Gastrocnemius medialis (tissue), 4 donors: ENCODE results near the gene INPPL1. TPM values are rescaled to one million over a fixed set of nuclear protein-coding genes. Genes with fewer than 3 reads are reported as not detected.

Experiments
- ATAC-seq, 2 donors: fragments of 150-250 bp; one replicate each; pipeline ENCODE4 v1.9.1; 2016
- DNase-seq, 2 donors: peaks; one replicate each; pipeline ENCODE4 v3.0.0-alpha.2; 2019
- H3K27ac ChIP-seq, 4 donors: fragments of 200-600 bp; sonication (generic); 1 replicate in 1 of 4; 2 replicates in 3 of 4; pipeline ENCODE4 v1.5.1; 2016 to 2018; ENCODE audit warnings: mild to moderate bottlenecking in 2 of 4, moderate library complexity in 1 of 4
- H3K27me3 ChIP-seq, 3 donors: fragments of 200-600 bp; sonication (generic) in 2 of 3; 1 replicate in 1 of 3; 2 replicates in 2 of 3; pipeline versions ENCODE4 v1.5.1 to v1.6.0; 2016 to 2019; ENCODE audit warnings: mild to moderate bottlenecking in 1 of 3, moderate library complexity in 1 of 3
- H3K36me3 ChIP-seq, 2 donors: fragments of 200-600 bp; sonication (generic) in 1 of 2; one replicate each; pipeline ENCODE4 v1.5.1; 2017 to 2018
- H3K4me1 ChIP-seq, 2 donors: fragments of 200-600 bp; sonication (generic) in 1 of 2; one replicate each; pipeline ENCODE4 v1.5.1; 2016 to 2017; ENCODE audit warnings: mild to moderate bottlenecking in 2 of 2
- H3K4me3 ChIP-seq, 4 donors: fragments of 200-600 bp; sonication (generic) in 3 of 4; 1 replicate in 1 of 4; 2 replicates in 3 of 4; pipeline ENCODE4 v1.5.1; 2016 to 2019; ENCODE audit warnings: mild to moderate bottlenecking in 2 of 4
- H3K9me3 ChIP-seq, 3 donors: fragments of 200-600 bp; sonication (generic) in 2 of 3; 1 replicate in 1 of 3; 2 replicates in 2 of 3; pipeline ENCODE4 v1.5.1; 2016 to 2019
- CTCF ChIP-seq, 5 experiments: fragments of 450-650 bp in 3 of 5; fragments of 200-600 bp in 2 of 5; sonication (generic) in 2 of 5; IDR thresholded peaks in 4 of 5; conservative IDR thresholded peaks in 1 of 5; 1 replicate in 4 of 5; 2 replicates in 1 of 5; pipeline ENCODE4 v1.5.1; 2016 to 2019; ENCODE audit warnings: antibody characterized with exemption in 5 of 5, mild to moderate bottlenecking in 3 of 5, moderate library complexity in 3 of 5
- POLR2A ChIP-seq, 2 donors: fragments of 450-650 bp; IDR thresholded peaks; one replicate each; pipeline ENCODE4 v1.6.1; 2017; ENCODE audit warnings: antibody characterized with exemption in 2 of 2, mild to moderate bottlenecking in 2 of 2, moderate library complexity in 2 of 2
- in situ Hi-C, 4 donors: fragments of 200-750 bp; cut with MboI; loops; one replicate each; pipeline versions ENCODE4 v1.15.0 to v1.8.0; 2017; ENCODE audit warnings: low sequenced_read_pairs in 4 of 4
- intact Hi-C: fragments of 100-400 bp; cut with DNase I; formaldehyde crosslinking; loops from one replicate; pipeline ENCODE4 v1.15.1; 2023; ENCODE audit warnings: low total_unique reads
- total RNA-seq, 4 donors: library from RNA; depleted of rRNA; stranded (reverse); fragments of >200 nt; gene quantifications; one replicate each; pipeline versions ENCODE4 v1.1.0 to v1.2.3, GENCODE V29; 2016

The INPPL1 gene
- total RNA-seq, 4 donors from 2014 or later, result 75.6 to 112 (median 107) TPM

- in situ Hi-C loops, result no loop called here
- no peak for ATAC-seq
- Histone ChIP-seq H3K4me1 (no peaks in the 10 kb centered on the region), H3K27me3 (peaks cover 6 to 15% (median 11%) of the 10 kb centered on the region in 3 donors), H3K36me3 (no peaks in the 10 kb centered on the region), H3K27ac (no peak overlapping the region), H3K9me3 (no peaks in the 10 kb centered on the region), H3K4me3 (no peak overlapping the region)
- TF ChIP-seq CTCF (IDR thresholded peaks at IDR 0.05 in 4 of 5, conservative IDR thresholded peaks at IDR 0.05 in 1 of 5) (no peak), POLR2A (IDR thresholded peaks at IDR 0.05) (no peak)
- intact Hi-C loops, result no loop called here
- no peak for DNase-seq
These were observed 27.0 kb downstream of the INPPL1 start for GRCh38 chr11:72251614-72252013.

GRCh38 chr11:72253392-72253791, 28.8 kb downstream of the INPPL1 start:
- Histone ChIP-seq H3K9me3 (no peaks in the 10 kb centered on the region), H3K27me3 (peaks cover 0 to 5% (median 0%) of the 10 kb centered on the region in 3 donors), H3K4me3 (no peak overlapping the region), H3K4me1 (no peaks in the 10 kb centered on the region), H3K27ac (no peak overlapping the region), H3K36me3 (no peaks in the 10 kb centered on the region)
- DNase-seq (no peak), ATAC-seq (no peak)
- in situ Hi-C loops, result no loop called here
- TF ChIP-seq CTCF (IDR thresholded peaks at IDR 0.05 in 4 of 5, conservative IDR thresholded peaks at IDR 0.05 in 1 of 5) (no peak), POLR2A (IDR thresholded peaks at IDR 0.05) (no peak)
- intact Hi-C loops, result no loop called here

GRCh38 chr11:72254299-72254993, 29.9 kb downstream of the INPPL1 start:
- DNase-seq, result no peak
- H3K36me3 ChIP-seq, result no peaks in the 10 kb centered on the region
- no peaks in the 10 kb centered on the region for H3K4me1 ChIP-seq
- no peak overlapping the region for H3K27ac ChIP-seq
- H3K4me3 ChIP-seq, result no peak overlapping the region
- ATAC-seq, result no peak
- peaks cover 0 to 5% (median 0%) of the 10 kb centered on the region in 3 donors for H3K27me3 ChIP-seq
- intact Hi-C loops (no loop called here), in situ Hi-C loops (no loop called here)
- TF ChIP-seq CTCF (IDR thresholded peaks at IDR 0.05 in 4 of 5, conservative IDR thresholded peaks at IDR 0.05 in 1 of 5), result no peak
- no peak for TF ChIP-seq POLR2A (IDR thresholded peaks at IDR 0.05)
- H3K9me3 ChIP-seq, result no peaks in the 10 kb centered on the region

GRCh38 chr11:72257570-72257969, 33.0 kb downstream of the INPPL1 start:
- in situ Hi-C loops (no loop called here), intact Hi-C loops (no loop called here)
- H3K27me3 ChIP-seq, result peaks cover 0 to 5% (median 0%) of the 10 kb centered on the region in 3 donors
- no peaks in the 10 kb centered on the region for H3K4me1 ChIP-seq
- TF ChIP-seq POLR2A (IDR thresholded peaks at IDR 0.05) (no peak), CTCF (IDR thresholded peaks at IDR 0.05 in 4 of 5, conservative IDR thresholded peaks at IDR 0.05 in 1 of 5) (no peak)
- no peak overlapping the region for H3K27ac ChIP-seq
- H3K36me3 ChIP-seq, result no peaks in the 10 kb centered on the region
- DNase-seq (no peak), ATAC-seq (no peak)
- no peaks in the 10 kb centered on the region for H3K9me3 ChIP-seq
- no peak overlapping the region for H3K4me3 ChIP-seq

- in situ Hi-C loops, result no loop called here
These were observed 34.9 kb downstream of the INPPL1 start for GRCh38 chr11:72259490-72259889.

More at GRCh38 chr11:72259490-72259889, 34.9 kb downstream of the INPPL1 start:
- intact Hi-C loops, result no loop called here
- H3K36me3 ChIP-seq, result no peaks in the 10 kb centered on the region
- H3K4me1 ChIP-seq, result no peaks in the 10 kb centered on the region
- TF ChIP-seq POLR2A (IDR thresholded peaks at IDR 0.05) (no peak), CTCF (IDR thresholded peaks at IDR 0.05 in 4 of 5, conservative IDR thresholded peaks at IDR 0.05 in 1 of 5) (no peak)
- DNase-seq (no peak), ATAC-seq (no peak)
- H3K27me3 ChIP-seq, result peaks cover 0 to 3% (median 0%) of the 10 kb centered on the region in 3 donors
- no peak overlapping the region for H3K4me3 ChIP-seq
- no peak overlapping the region for H3K27ac ChIP-seq
- no peaks in the 10 kb centered on the region for H3K9me3 ChIP-seq
